Activated T-helper 1 cell treated with anti-CD3 and anti-CD28 coated beads, Interleukin-12 subunit alpha, Interleukin-12 subunit beta, Interleukin-2, Interleukin-4 antibody, amounts not matched to agents 30 ng/mL and 10 ng/mL and 1 ng/mL, durations not matched to agents 14 hours and 24 hours and 36 hours (primary cell): Measurements from ENCODE around the gene AKR7A3. TPM values are rescaled to one million over a fixed set of nuclear protein-coding genes. Genes with fewer than 3 reads are reported as not detected.

ENCODE experiments used
- DNase-seq: peaks from one replicate; pipeline ENCODE4 v3.0.0; 2021; ENCODE audit warnings: low spot score
- H3K27ac Mint-ChIP-seq: one replicate; pipeline ENCODE4 v1.8.0; 2021; ENCODE audit warnings: mild to moderate bottlenecking, mixed read lengths
- H3K27me3 Mint-ChIP-seq: one replicate; pipeline ENCODE4 v1.8.0; 2022; ENCODE audit warnings: mild to moderate bottlenecking, moderate library complexity, mixed read lengths; ENCODE audit not compliant: insufficient read depth
- H3K36me3 Mint-ChIP-seq: one replicate; pipeline ENCODE4 v1.8.0; 2021; ENCODE audit warnings: low read depth, mixed read lengths
- H3K4me1 Mint-ChIP-seq: one replicate; pipeline ENCODE4 v1.8.0; 2021; ENCODE audit warnings: low read depth, mixed read lengths
- H3K4me3 Mint-ChIP-seq: one replicate; pipeline ENCODE4 v1.8.0; 2021; ENCODE audit warnings: mild to moderate bottlenecking, moderate library complexity, mixed read lengths
- H3K9me3 Mint-ChIP-seq: one replicate; pipeline ENCODE4 v1.8.0; 2021; ENCODE audit warnings: mixed read lengths
- intact Hi-C: fragments of 100-400 bp; cut with micrococcal nuclease; formaldehyde crosslinking; loops from one replicate; pipeline ENCODE4 v1.15.1; 2024
- total RNA-seq: library from RNA; stranded (reverse); gene quantifications from 2 replicates; pipeline ENCODE4 v1.2.3, GENCODE V29; 2022

Gene AKR7A3
- total RNA-seq, 1 donor from 2014 or later = 1.2 TPM

GRCh38 chr1:19313961-19314882, 25.7 kb upstream of the AKR7A3 start:
- intact Hi-C loops = loop anchor here (2.0 kb wide), 2 partner anchors 61 to 103 kb away; partner anchors contain the start of gene UBR4
- Mint-ChIP-seq H3K9me3 (no peaks in the 10 kb centered on the region), H3K27ac (peak overlapping the region; percentile 13), H3K27me3 (no peaks in the 10 kb centered on the region), H3K36me3 (peaks cover 8% of the 10 kb centered on the region), H3K4me3 (peak overlapping the region; percentile 19), H3K4me1 (peaks cover 30% of the 10 kb centered on the region)
- DNase-seq = no peak

DNA sequence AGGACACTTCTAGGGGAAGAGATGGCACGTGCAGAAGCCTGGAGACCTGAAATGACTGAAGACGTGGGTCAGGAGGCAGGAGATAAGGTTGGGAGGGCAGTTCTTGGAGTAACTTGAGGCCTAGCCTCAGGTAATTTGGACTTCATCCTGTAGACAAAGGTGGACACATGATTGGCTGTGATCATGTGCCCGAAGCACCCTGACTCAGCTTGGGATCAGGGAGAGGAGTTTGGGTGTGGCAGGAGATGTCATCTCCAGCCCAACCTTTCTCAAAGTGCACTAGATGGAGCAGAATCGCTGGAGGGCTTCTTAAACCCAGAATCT, 25.0 kb upstream of the AKR7A3 start:
- peak overlapping the region; percentile 77 for H3K4me3 Mint-ChIP-seq
- H3K4me1 Mint-ChIP-seq = peaks cover 30% of the 10 kb centered on the region
- intact Hi-C loops = loop anchor here (2.0 kb wide), 2 partner anchors 61 to 103 kb away; partner anchors contain the start of gene UBR4
- H3K27me3 Mint-ChIP-seq = no peaks in the 10 kb centered on the region
- H3K27ac Mint-ChIP-seq = peak overlapping the region; percentile 77
- H3K36me3 Mint-ChIP-seq = peaks cover 14% of the 10 kb centered on the region
- no peak for DNase-seq
- no peaks in the 10 kb centered on the region for H3K9me3 Mint-ChIP-seq

GRCh38 chr1:19312782-19313635, 24.4 kb upstream of the AKR7A3 start:
- H3K36me3 Mint-ChIP-seq = peaks cover 12% of the 10 kb centered on the region
- intact Hi-C loops = loop anchor here (1.0 to 2.0 kb wide), 5 partner anchors 28 to 283 kb away; partner anchors contain the start of gene UBR4
- H3K4me3 Mint-ChIP-seq = peak overlapping the region; percentile 77
- peaks cover 30% of the 10 kb centered on the region for H3K4me1 Mint-ChIP-seq
- H3K9me3 Mint-ChIP-seq = no peaks in the 10 kb centered on the region
- DNase-seq = no peak
- peak overlapping the region; percentile 77 for H3K27ac Mint-ChIP-seq
- no peaks in the 10 kb centered on the region for H3K27me3 Mint-ChIP-seq

DNA sequence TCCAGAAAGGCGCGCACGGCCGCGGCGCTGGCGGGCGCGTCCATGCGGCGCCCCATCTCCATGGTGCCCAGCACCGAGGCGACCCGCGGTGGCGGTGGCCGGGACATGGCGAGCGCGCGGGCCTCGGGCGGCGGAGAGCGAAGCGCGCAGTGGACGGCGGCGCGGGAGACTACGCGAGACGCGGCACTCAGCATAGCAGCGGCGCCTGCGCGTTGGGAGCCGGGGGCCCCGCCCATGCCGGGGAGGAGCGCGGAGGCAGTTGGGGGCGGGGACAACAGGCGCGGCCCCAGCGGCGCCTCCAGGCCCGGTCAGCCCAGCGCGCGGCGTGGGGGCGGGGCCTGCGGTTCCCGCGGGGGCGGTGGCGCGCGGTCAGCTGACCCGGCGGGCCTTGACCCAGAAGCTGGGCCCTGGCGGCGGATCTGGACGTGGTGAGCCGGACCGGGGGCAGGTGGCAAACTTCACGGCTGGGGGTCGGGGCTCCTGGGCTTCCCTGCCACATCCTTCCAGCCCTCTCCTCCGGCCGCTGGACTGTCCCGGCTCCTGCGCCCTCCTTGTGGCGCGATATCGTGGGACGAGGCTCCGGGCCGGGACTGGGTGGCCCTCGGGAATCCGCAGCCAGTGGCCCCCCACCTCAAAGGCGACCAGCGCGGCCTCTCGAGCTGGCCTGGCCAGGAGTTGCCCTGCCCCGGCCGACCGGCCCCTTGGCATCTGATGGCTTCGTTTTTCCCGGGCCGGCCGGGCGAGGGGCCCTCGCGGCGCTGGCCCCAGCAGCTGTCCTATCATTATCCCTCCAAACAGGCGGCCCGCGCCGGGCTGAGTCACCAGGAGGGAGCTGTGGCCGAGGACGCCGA, 23.6 kb upstream of the AKR7A3 start, which contains the start of the genes AKR7A2 and SLC66A1:
Gene AKR7A2 (minus strand): TSS at position 214 of the 851 bp plus-strand sequence. CDS start 20 bp downstream, at position 194.
Gene SLC66A1 (plus strand): TSS at position 396 of the 851 bp plus-strand sequence. CDS start 5,352 bp downstream, outside the sequence.
- Mint-ChIP-seq H3K36me3 (peaks cover 19% of the 10 kb centered on the region), H3K4me3 (peak within 1 kb of the TSS; percentile 91), H3K9me3 (no peaks in the 10 kb centered on the region), H3K27ac (peak within 1 kb of the TSS; percentile 87), H3K27me3 (no peaks in the 10 kb centered on the region), H3K4me1 (peaks cover 30% of the 10 kb centered on the region)
- DNase-seq = peak; percentile 93
- intact Hi-C loops = loop anchor here (1.0 to 2.0 kb wide), 5 partner anchors 29 to 284 kb away; partner anchors contain the start of gene UBR4

- no peaks in the 10 kb centered on the region for H3K9me3 Mint-ChIP-seq
- H3K4me1 Mint-ChIP-seq = peaks cover 30% of the 10 kb centered on the region
- H3K27me3 Mint-ChIP-seq = no peaks in the 10 kb centered on the region
- peaks cover 20% of the 10 kb centered on the region for H3K36me3 Mint-ChIP-seq
- DNase-seq = no peak
- intact Hi-C loops = no loop called here
- peak overlapping the region; percentile 91 for H3K4me3 Mint-ChIP-seq
- peak overlapping the region; percentile 87 for H3K27ac Mint-ChIP-seq
Observed at GRCh38 chr1:19311503-19311930, 22.9 kb upstream of the AKR7A3 start.

- Mint-ChIP-seq H3K4me3 (peak overlapping the region; percentile 91), H3K27me3 (no peaks in the 10 kb centered on the region), H3K36me3 (peaks cover 20% of the 10 kb centered on the region), H3K4me1 (peaks cover 24% of the 10 kb centered on the region), H3K27ac (peak overlapping the region; percentile 87), H3K9me3 (no peaks in the 10 kb centered on the region)
- no peak for DNase-seq
- intact Hi-C loops = no loop called here
Observed at GRCh38 chr1:19310720-19311502, 22.3 kb upstream of the AKR7A3 start.

DNA sequence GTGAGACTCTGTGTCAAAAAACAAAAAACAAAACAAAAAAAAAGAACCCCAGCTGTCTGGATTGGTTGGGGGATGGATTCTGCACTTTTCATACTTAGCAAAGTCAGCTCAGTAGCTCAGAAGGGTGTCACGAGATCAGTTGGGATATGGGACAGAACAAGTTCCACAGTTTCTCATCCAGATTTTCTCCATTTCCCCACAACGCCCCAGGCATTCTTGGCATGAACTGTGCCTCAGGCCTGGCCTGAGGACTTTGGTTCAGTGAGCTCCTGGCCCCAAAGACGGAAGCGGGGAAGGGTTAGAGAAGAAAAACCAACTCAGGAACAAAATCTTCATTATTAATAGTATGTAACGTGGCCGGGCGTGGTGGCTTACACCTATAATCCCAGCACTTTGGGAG, 21.5 kb upstream of the AKR7A3 start:
- Mint-ChIP-seq H3K4me3 (peak overlapping the region; percentile 91), H3K4me1 (peaks cover 18% of the 10 kb centered on the region), H3K27ac (no peak overlapping the region), H3K27me3 (no peaks in the 10 kb centered on the region), H3K9me3 (no peaks in the 10 kb centered on the region), H3K36me3 (peaks cover 26% of the 10 kb centered on the region)
- DNase-seq = no peak
- intact Hi-C loops = no loop called here

DNA sequence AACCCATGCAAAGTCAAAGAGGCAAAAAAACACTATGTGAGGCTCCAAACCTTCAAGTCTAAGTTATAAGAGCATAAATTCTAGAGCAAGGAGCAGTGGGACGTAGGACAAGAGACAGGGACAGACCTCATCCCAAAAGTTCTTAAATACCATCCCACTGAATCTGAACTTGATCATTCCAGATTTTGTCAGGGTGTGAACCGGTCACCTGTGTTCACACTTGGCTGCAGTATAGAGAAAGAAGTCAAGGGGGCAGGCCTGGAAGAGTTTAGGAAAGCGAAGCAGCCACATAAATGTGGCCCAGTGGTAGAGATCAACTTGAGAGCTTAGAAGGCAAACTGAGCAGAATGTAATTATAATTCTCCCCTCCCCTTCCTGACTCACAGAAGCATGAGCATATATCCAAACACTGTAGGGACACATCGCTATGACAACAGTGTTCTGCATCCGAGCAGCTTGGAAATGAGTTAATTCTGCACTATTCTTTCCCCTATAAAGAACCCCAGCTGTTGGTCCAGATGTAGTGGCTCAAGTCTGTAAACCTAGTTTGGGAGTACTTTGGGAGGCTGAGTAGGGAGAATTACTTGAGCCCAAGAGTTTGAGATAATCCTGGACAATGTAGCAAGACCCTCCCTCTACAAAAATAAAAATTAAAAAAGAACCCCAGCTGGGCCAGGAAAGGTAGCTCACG, 20.7 kb upstream of the AKR7A3 start:
- Mint-ChIP-seq H3K4me1 (peaks cover 18% of the 10 kb centered on the region), H3K4me3 (peak overlapping the region; percentile 16), H3K36me3 (peaks cover 31% of the 10 kb centered on the region), H3K9me3 (no peaks in the 10 kb centered on the region), H3K27ac (no peak overlapping the region), H3K27me3 (no peaks in the 10 kb centered on the region)
- intact Hi-C loops = no loop called here
- no peak for DNase-seq

DNA sequence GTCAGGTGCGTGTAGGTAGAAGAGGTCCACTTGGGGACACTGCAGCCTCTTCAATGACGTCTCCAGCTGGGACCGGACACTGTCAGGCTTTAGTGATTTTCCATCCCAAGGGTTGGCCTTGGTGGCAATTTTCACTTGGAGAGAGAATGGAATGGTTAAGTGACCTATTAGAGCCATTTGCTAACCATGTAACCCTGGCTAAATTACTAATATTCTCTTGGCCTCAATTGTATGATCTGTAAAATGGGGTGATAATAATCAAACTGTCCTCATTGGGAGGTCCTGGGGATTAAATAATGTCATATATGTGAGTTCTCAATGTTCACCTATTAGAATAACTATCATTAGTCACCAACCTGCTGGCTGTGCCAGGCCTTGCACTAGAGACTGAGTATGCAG, 19.9 kb upstream of the AKR7A3 start:
- no peak for DNase-seq

DNA sequence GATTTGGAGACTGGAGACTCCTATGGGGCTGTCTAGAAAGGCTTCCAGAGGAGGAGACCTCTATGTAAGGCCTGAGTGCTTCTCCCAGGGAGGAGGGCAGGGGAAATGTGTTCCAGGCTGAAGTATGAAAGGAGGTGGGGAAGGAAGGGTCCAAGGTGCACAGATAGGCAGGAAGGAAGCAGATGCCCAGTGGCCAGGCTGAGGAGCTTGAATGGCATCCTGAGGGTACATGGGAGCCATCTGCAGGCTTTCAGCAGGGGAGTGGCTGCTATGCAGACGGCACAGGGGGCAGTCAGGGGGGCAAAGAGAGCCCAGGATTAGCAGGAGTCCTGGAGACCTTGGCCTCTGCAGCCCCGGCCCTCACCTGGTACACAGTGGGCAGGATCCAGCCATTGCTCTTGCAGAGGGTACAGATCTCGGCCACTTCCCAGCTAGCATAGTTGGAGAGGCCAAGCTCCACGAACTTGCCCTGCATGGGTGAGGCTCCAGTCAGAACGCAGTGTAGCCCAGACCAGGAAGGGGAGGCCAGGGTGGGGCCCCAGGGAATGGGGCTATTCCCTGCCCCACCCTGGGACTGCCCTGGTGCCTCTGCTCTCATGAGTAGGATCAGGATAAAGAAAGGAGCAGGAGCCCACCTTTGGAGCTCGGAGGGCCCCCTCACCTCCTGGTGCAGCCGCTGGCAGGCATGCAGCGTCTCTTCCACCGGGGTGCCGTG, 19.4 kb upstream of the AKR7A3 start:
- H3K27ac Mint-ChIP-seq = no peak overlapping the region
- no peaks in the 10 kb centered on the region for H3K27me3 Mint-ChIP-seq
- no peak for DNase-seq
- peaks cover 10% of the 10 kb centered on the region for H3K4me1 Mint-ChIP-seq
- intact Hi-C loops = no loop called here
- H3K36me3 Mint-ChIP-seq = peaks cover 37% of the 10 kb centered on the region
- no peaks in the 10 kb centered on the region for H3K9me3 Mint-ChIP-seq
- H3K4me3 Mint-ChIP-seq = no peak overlapping the region

More for the DNA sequence above, 19.9 kb upstream of the AKR7A3 start:
- no peaks in the 10 kb centered on the region for H3K9me3 Mint-ChIP-seq
- no peaks in the 10 kb centered on the region for H3K27me3 Mint-ChIP-seq
- intact Hi-C loops = no loop called here
- H3K36me3 Mint-ChIP-seq = peaks cover 33% of the 10 kb centered on the region
- H3K4me1 Mint-ChIP-seq = peaks cover 15% of the 10 kb centered on the region
- no peak overlapping the region for H3K27ac Mint-ChIP-seq
- no peak overlapping the region for H3K4me3 Mint-ChIP-seq
